OCI-LY7 (cell line): ENCODE data around the gene NEURL4. TPM values are rescaled to one million over a fixed set of nuclear protein-coding genes. Genes with fewer than 3 reads are reported as not detected.

ENCODE experiments used
- BruUV-seq: library from RNA; stranded (reverse); fragments of 400-500 nt; replicated peaks from 2 replicates; lab custom pipeline; 2021; lab: Mats Ljungman, UMichigan
- CTCF ChIA-PET: fragments of 300-600 bp; sonication (Branson Sonifier 250); formaldehyde crosslinking; loops from one replicate; lab custom pipeline; 2022; ENCODE audit warnings: antibody characterized with exemption; ENCODE audit not compliant: unreplicated experiment; lab: Charles Lee
- POLR2A ChIA-PET: fragments of 300-600 bp; sonication (Branson Sonifier 250); formaldehyde crosslinking; loops from one replicate; lab custom pipeline; 2022; ENCODE audit warnings: antibody characterized with exemption; lab: Charles Lee
- DNase-seq: peaks from one replicate; pipeline ENCODE4 v3.0.0-alpha.2; 2015; ENCODE audit warnings: low spot score
- H2AFZ ChIP-seq: fragments of 200-600 bp; sonication (generic), shearing (Covaris generic); 2 replicates; pipeline ENCODE4 v1.6.1; 2014; ENCODE audit warnings: mild to moderate bottlenecking, antibody characterized with exemption, low read length, moderate library complexity
- H3K27ac ChIP-seq: fragments of 200-600 bp; sonication (generic); 2 replicates; pipeline ENCODE4 v1.5.1; 2014; ENCODE audit warnings: mixed run types, low read depth, mild to moderate bottlenecking, moderate library complexity, low read length, inconsistent platforms; ENCODE audit not compliant: poor library complexity, severe bottlenecking
- H3K36me3 ChIP-seq: fragments of 200-600 bp; sonication (generic); 2 replicates; pipeline ENCODE4 v1.6.1; 2014; ENCODE audit warnings: mild to moderate bottlenecking, antibody characterized with exemption, low read length, moderate library complexity, mixed read lengths; ENCODE audit not compliant: insufficient read depth
- H3K4me1 ChIP-seq: fragments of 200-600 bp; sonication (generic); 2 replicates; pipeline ENCODE4 v1.5.1; 2014; ENCODE audit warnings: mild to moderate bottlenecking, low read length; ENCODE audit not compliant: insufficient read depth, poor library complexity, severe bottlenecking
- H3K4me2 ChIP-seq: fragments of 200-600 bp; sonication (generic); 2 replicates; pipeline ENCODE4 v1.6.1; 2014; ENCODE audit warnings: mild to moderate bottlenecking, low read length
- H3K4me3 ChIP-seq: fragments of 200-600 bp; sonication (generic); 2 replicates; pipeline ENCODE4 v1.5.1; 2014; ENCODE audit warnings: mild to moderate bottlenecking, low read depth, low read length; ENCODE audit not compliant: poor library complexity, severe bottlenecking
- H3K79me2 ChIP-seq: fragments of 200-600 bp; sonication (generic); 2 replicates; pipeline ENCODE4 v1.6.1; 2016; ENCODE audit warnings: low read depth, mild to moderate bottlenecking, low read length, moderate library complexity, mixed read lengths; ENCODE audit not compliant: insufficient read depth
- H3K9me2 ChIP-seq: fragments of 200-600 bp; sonication (generic); 2 replicates; pipeline ENCODE4 v1.6.1; 2016; ENCODE audit warnings: mild to moderate bottlenecking, low read length, mixed read lengths; ENCODE audit not compliant: insufficient read depth
- H3K9me3 ChIP-seq: fragments of 200-600 bp; sonication (generic); 2 replicates; pipeline ENCODE4 v1.6.1; 2014; ENCODE audit warnings: mild to moderate bottlenecking, mixed run types, low read length, mixed read lengths
- H4K20me1 ChIP-seq: fragments of 200-600 bp; sonication (generic); 2 replicates; pipeline ENCODE4 v1.6.1; 2014; ENCODE audit warnings: mild to moderate bottlenecking, antibody characterized with exemption, low read length, moderate library complexity, mixed read lengths; ENCODE audit not compliant: insufficient read depth
- CTCF ChIP-seq: fragments of 200-600 bp; sonication (generic); conservative IDR thresholded peaks from 2 replicates; pipeline ENCODE4 v1.5.1; 2014; ENCODE audit warnings: mild to moderate bottlenecking, antibody characterized with exemption, low read length, moderate library complexity, mixed read lengths
- EZH2phosphoT487 ChIP-seq: fragments of 200-600 bp; sonication (generic); IDR thresholded peaks from 2 replicates; pipeline ENCODE4 v1.6.1; 2018; ENCODE audit warnings: low read depth, borderline replicate concordance, mild to moderate bottlenecking, mixed run types, antibody characterized with exemption, low read length, moderate library complexity, mixed read lengths
- intact Hi-C: fragments of 100-400 bp; cut with micrococcal nuclease; formaldehyde crosslinking; loops from one replicate; pipeline ENCODE4 v1.10.0; 2022; ENCODE audit not compliant: unreplicated experiment
- total RNA-seq, 2 experiments: library from RNA; depleted of rRNA in 1 of 2; stranded (reverse); fragments of >200 nt in 1 of 2; shearing (Covaris generic) in 1 of 2; gene quantifications; 2 replicates each; pipeline ENCODE4 v1.2.3, GENCODE V29; 2014 to 2022

Gene NEURL4
- total RNA-seq, 2 experiments from 2014 or later, result 34.7 to 66.8 TPM

- BruUV-seq, result no TSS peak
- ChIA-PET POLR2A (no interaction called here), CTCF (no interaction called here)
- Histone ChIP-seq H2AFZ (no peak overlapping the region), H3K79me2 (no peaks in the 10 kb centered on the region), H3K27ac (no peak overlapping the region), H4K20me1 (no peaks in the 10 kb centered on the region), H3K4me2 (no peak overlapping the region), H3K36me3 (no peaks in the 10 kb centered on the region), H3K9me3 (no peaks in the 10 kb centered on the region), H3K4me3 (no peak overlapping the region), H3K4me1 (peaks cover 39% of the 10 kb centered on the region), H3K9me2 (no peaks in the 10 kb centered on the region)
- no peak for TF ChIP-seq CTCF
- no peak for TF ChIP-seq EZH2phosphoT487
- no peak for DNase-seq
- intact Hi-C loops, result no loop called here
These were observed 44.2 kb downstream of the NEURL4 start for GRCh38 chr17:7284911-7285310.

GRCh38 chr17:7283471-7284216 is 45.5 kb downstream of the NEURL4 start:
- DNase-seq, result no peak
- no peaks in the 10 kb centered on the region for H3K9me3 ChIP-seq
- no peak for TF ChIP-seq CTCF
- no peak for TF ChIP-seq EZH2phosphoT487
- H3K4me2 ChIP-seq, result no peak overlapping the region
- no peaks in the 10 kb centered on the region for H3K36me3 ChIP-seq
- H3K27ac ChIP-seq, result no peak overlapping the region
- intact Hi-C loops, result no loop called here
- POLR2A ChIA-PET, result no interaction called here
- H3K4me3 ChIP-seq, result no peak overlapping the region
- no peak overlapping the region for H2AFZ ChIP-seq
- CTCF ChIA-PET, result no interaction called here
- peaks cover 41% of the 10 kb centered on the region for H3K4me1 ChIP-seq
- H3K79me2 ChIP-seq, result no peaks in the 10 kb centered on the region
- H3K9me2 ChIP-seq, result no peaks in the 10 kb centered on the region
- BruUV-seq, result no TSS peak
- H4K20me1 ChIP-seq, result no peaks in the 10 kb centered on the region

- peak overlapping the region; percentile 13; the same call in 1 of the 2 replicates for H2AFZ ChIP-seq
- TF ChIP-seq EZH2phosphoT487 (no peak), CTCF (peak; percentile 32; the same call in 1 of the 2 replicates)
- no peaks in the 10 kb centered on the region for H3K36me3 ChIP-seq
- peaks cover 41% of the 10 kb centered on the region for H3K4me1 ChIP-seq
- no peak overlapping the region for H3K27ac ChIP-seq
- no peak for DNase-seq
- intact Hi-C loops, result no loop called here
- no peaks in the 10 kb centered on the region for H3K79me2 ChIP-seq
- no TSS peak for BruUV-seq
- ChIA-PET POLR2A (no interaction called here), CTCF (interaction anchor here (0.5 to 0.6 kb wide), 2 partner anchors 250 to 939 kb away, joined by 3 read pairs; no protein-coding TSS in a partner anchor)
- no peak overlapping the region; the same call in 1 of the 2 replicates for H3K4me2 ChIP-seq
- H3K4me3 ChIP-seq, result no peak overlapping the region
- H4K20me1 ChIP-seq, result no peaks in the 10 kb centered on the region
- no peaks in the 10 kb centered on the region for H3K9me3 ChIP-seq
- no peaks in the 10 kb centered on the region for H3K9me2 ChIP-seq
These were observed 46.3 kb downstream of the NEURL4 start for GRCh38 chr17:7282752-7283321.
